Measurements from ENCODE around the gene EHMT1.

- TF ChIP-seq, protein P1, sequence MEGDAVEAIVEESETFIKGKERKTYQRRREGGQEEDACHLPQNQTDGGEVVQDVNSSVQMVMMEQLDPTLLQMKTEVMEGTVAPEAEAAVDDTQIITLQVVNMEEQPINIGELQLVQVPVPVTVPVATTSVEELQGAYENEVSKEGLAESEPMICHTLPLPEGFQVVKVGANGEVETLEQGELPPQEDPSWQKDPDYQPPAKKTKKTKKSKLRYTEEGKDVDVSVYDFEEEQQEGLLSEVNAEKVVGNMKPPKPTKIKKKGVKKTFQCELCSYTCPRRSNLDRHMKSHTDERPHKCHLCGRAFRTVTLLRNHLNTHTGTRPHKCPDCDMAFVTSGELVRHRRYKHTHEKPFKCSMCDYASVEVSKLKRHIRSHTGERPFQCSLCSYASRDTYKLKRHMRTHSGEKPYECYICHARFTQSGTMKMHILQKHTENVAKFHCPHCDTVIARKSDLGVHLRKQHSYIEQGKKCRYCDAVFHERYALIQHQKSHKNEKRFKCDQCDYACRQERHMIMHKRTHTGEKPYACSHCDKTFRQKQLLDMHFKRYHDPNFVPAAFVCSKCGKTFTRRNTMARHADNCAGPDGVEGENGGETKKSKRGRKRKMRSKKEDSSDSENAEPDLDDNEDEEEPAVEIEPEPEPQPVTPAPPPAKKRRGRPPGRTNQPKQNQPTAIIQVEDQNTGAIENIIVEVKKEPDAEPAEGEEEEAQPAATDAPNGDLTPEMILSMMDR (IDR thresholded peaks at IDR 0.05; ENCODE audit: insufficient read depth, low read depth, low read length) = no peak
- no peak for TF ChIP-seq EZH2 (IDR thresholded peaks at IDR 0.05; ENCODE audit: insufficient read depth, low read length)
Measured at GRCh38 chr9:137642892-137643291, 24.1 kb downstream of the EHMT1 start.

Data from astrocyte (in vitro differentiated cells and primary cell).